HUES6 (cell line): ENCODE data around the gene MYO3B.

Experiments used
- H3K27ac ChIP-seq: 2 replicates; pipeline ENCODE4 v1.7.0; 2013; ENCODE audit warnings: low read depth, mild to moderate bottlenecking, low read length, inconsistent platforms
- H3K27me3 ChIP-seq: 2 replicates; pipeline ENCODE4 v1.6.1; 2013; ENCODE audit warnings: low read length; ENCODE audit not compliant: control insufficient read depth, insufficient read depth
- H3K36me3 ChIP-seq: 2 replicates; pipeline ENCODE4 v1.6.1; 2013; ENCODE audit warnings: low read length; ENCODE audit not compliant: control insufficient read depth, insufficient read depth
- H3K4me1 ChIP-seq: 2 replicates; pipeline ENCODE4 v1.6.1; 2013; ENCODE audit warnings: low read length; ENCODE audit not compliant: control insufficient read depth, insufficient read depth
- H3K4me3 ChIP-seq: 2 replicates; pipeline ENCODE4 v1.5.1; 2013; ENCODE audit warnings: low read depth, low read length
- H3K9ac ChIP-seq: one replicate; pipeline ENCODE4 v1.6.1; 2013; ENCODE audit warnings: mild to moderate bottlenecking, low read length
- H3K9me3 ChIP-seq: 2 replicates; pipeline ENCODE4 v1.6.1; 2013; ENCODE audit warnings: low read depth, low read length; ENCODE audit not compliant: control insufficient read depth, insufficient read depth

The MYO3B gene

GRCh38 chr2:170495896-170496295 is 317.9 kb downstream of the MYO3B start:
- Histone ChIP-seq H3K27ac (no peak overlapping the region), H3K27me3 (no peaks in the 10 kb centered on the region), H3K4me1 (peaks cover 21% of the 10 kb centered on the region), H3K4me3 (no peak overlapping the region), H3K9me3 (no peaks in the 10 kb centered on the region), H3K36me3 (no peaks in the 10 kb centered on the region), H3K9ac (no peak overlapping the region)

- no peak overlapping the region for H3K9ac ChIP-seq
- H3K36me3 ChIP-seq, result no peaks in the 10 kb centered on the region
- peaks cover 46% of the 10 kb centered on the region for H3K4me1 ChIP-seq
- no peak overlapping the region for H3K4me3 ChIP-seq
- no peaks in the 10 kb centered on the region for H3K27me3 ChIP-seq
- H3K27ac ChIP-seq, result no peak overlapping the region
- no peaks in the 10 kb centered on the region for H3K9me3 ChIP-seq
Observed at GRCh38 chr2:170498619-170499018, 320.7 kb downstream of the MYO3B start.

GRCh38 chr2:170500104-170500503 is 322.2 kb downstream of the MYO3B start:
- no peak overlapping the region for H3K9ac ChIP-seq

GRCh38 chr2:170500770-170501169 is 322.8 kb downstream of the MYO3B start:
- Histone ChIP-seq H3K36me3 (no peaks in the 10 kb centered on the region), H3K4me1 (peaks cover 65% of the 10 kb centered on the region), H3K9ac (peak overlapping the region; percentile 80), H3K4me3 (no peak overlapping the region), H3K9me3 (no peaks in the 10 kb centered on the region), H3K27me3 (no peaks in the 10 kb centered on the region), H3K27ac (no peak overlapping the region; the same call in 1 of the 2 replicates)

More at GRCh38 chr2:170500104-170500503, 322.2 kb downstream of the MYO3B start:
- Histone ChIP-seq H3K27me3 (no peaks in the 10 kb centered on the region), H3K9me3 (no peaks in the 10 kb centered on the region), H3K27ac (no peak overlapping the region), H3K4me1 (peaks cover 60% of the 10 kb centered on the region), H3K36me3 (no peaks in the 10 kb centered on the region), H3K4me3 (no peak overlapping the region)

- Histone ChIP-seq H3K27ac (peak overlapping the region; percentile 88; the same call in 1 of the 2 replicates), H3K4me3 (no peak overlapping the region), H3K9ac (peak overlapping the region; percentile 80), H3K9me3 (no peaks in the 10 kb centered on the region), H3K36me3 (no peaks in the 10 kb centered on the region), H3K4me1 (peaks cover 69% of the 10 kb centered on the region), H3K27me3 (no peaks in the 10 kb centered on the region)
Observed at GRCh38 chr2:170501421-170502043, 323.6 kb downstream of the MYO3B start.

GRCh38 chr2:170502361-170503130 is 324.6 kb downstream of the MYO3B start:
- peak overlapping the region; percentile 88; the same call in 1 of the 2 replicates for H3K27ac ChIP-seq
- peak overlapping the region; percentile 80 for H3K9ac ChIP-seq
- H3K4me3 ChIP-seq, result peak overlapping the region; percentile 6; the same call in 1 of the 2 replicates
- no peaks in the 10 kb centered on the region for H3K36me3 ChIP-seq
- H3K4me1 ChIP-seq, result peaks cover 76% of the 10 kb centered on the region
- H3K9me3 ChIP-seq, result no peaks in the 10 kb centered on the region
- no peaks in the 10 kb centered on the region for H3K27me3 ChIP-seq

GRCh38 chr2:170503563-170503962 is 325.6 kb downstream of the MYO3B start:
- H3K36me3 ChIP-seq, result no peaks in the 10 kb centered on the region
- H3K9me3 ChIP-seq, result no peaks in the 10 kb centered on the region
- no peaks in the 10 kb centered on the region for H3K27me3 ChIP-seq
- peaks cover 76% of the 10 kb centered on the region for H3K4me1 ChIP-seq
- peak overlapping the region; percentile 21; the same call in 1 of the 2 replicates for H3K4me3 ChIP-seq
- H3K9ac ChIP-seq, result peak overlapping the region; percentile 80
- peak overlapping the region; percentile 88; the same call in 1 of the 2 replicates for H3K27ac ChIP-seq

GRCh38 chr2:170503971-170504809 is 326.2 kb downstream of the MYO3B start:
- Histone ChIP-seq H3K9me3 (no peaks in the 10 kb centered on the region), H3K36me3 (no peaks in the 10 kb centered on the region), H3K4me1 (peaks cover 72% of the 10 kb centered on the region), H3K27ac (peak overlapping the region; percentile 88; the same call in 1 of the 2 replicates), H3K9ac (peak overlapping the region; percentile 80), H3K4me3 (peak overlapping the region; percentile 21; the same call in 1 of the 2 replicates), H3K27me3 (no peaks in the 10 kb centered on the region)

- Histone ChIP-seq H3K4me3 (peak overlapping the region; percentile 11; the same call in 1 of the 2 replicates), H3K27me3 (no peaks in the 10 kb centered on the region), H3K9ac (peak overlapping the region; percentile 69), H3K4me1 (peaks cover 72% of the 10 kb centered on the region), H3K27ac (peak overlapping the region; percentile 88; the same call in 1 of the 2 replicates), H3K9me3 (no peaks in the 10 kb centered on the region), H3K36me3 (no peaks in the 10 kb centered on the region)
Observed at GRCh38 chr2:170504810-170505145, 326.8 kb downstream of the MYO3B start.

- Histone ChIP-seq H3K9ac (peak overlapping the region; percentile 69), H3K4me3 (no peak overlapping the region), H3K4me1 (peaks cover 65% of the 10 kb centered on the region), H3K9me3 (no peaks in the 10 kb centered on the region; the same call in 1 of the 2 replicates), H3K36me3 (no peaks in the 10 kb centered on the region), H3K27me3 (no peaks in the 10 kb centered on the region), H3K27ac (peak overlapping the region; percentile 88; the same call in 1 of the 2 replicates)
Observed at GRCh38 chr2:170505631-170506275, 327.8 kb downstream of the MYO3B start.
